Kidney (tissue), 22 donors: ENCODE data around the gene CXCL3. TPM values are rescaled to one million over a fixed set of nuclear protein-coding genes. Genes with fewer than 3 reads are reported as not detected.

Experiments
- DNase-seq, 5 donors: peaks; one replicate each; pipeline ENCODE4 v3.0.0-alpha.2; 2013 to 2020
- FAIRE-seq: peaks from 2 replicates; lab custom pipeline; 2012; peaks lifted over from hg19 to GRCh38; lab: Jason Lieb, UNC
- H3K27ac ChIP-seq, 2 donors: one replicate each; pipeline ENCODE4 v1.7.0; 2013; ENCODE audit warnings: low read depth in 2 of 2, low read length in 2 of 2, inconsistent platforms in 1 of 2
- H3K27me3 ChIP-seq: one replicate; pipeline ENCODE4 v1.7.1; 2013; ENCODE audit warnings: low read length, inconsistent platforms; ENCODE audit not compliant: control insufficient read depth, insufficient read depth
- H3K36me3 ChIP-seq, 3 donors: one replicate each; pipeline versions ENCODE4 v1.7.0 to v1.7.1; 2013; ENCODE audit warnings: low read length in 3 of 3, control low read depth in 1 of 3, inconsistent platforms in 1 of 3; ENCODE audit not compliant: insufficient read depth in 3 of 3, control insufficient read depth in 2 of 3
- H3K4me1 ChIP-seq, 3 donors: one replicate each; pipeline versions ENCODE4 v1.7.0 to v1.7.1; 2013; ENCODE audit warnings: low read length in 3 of 3, inconsistent platforms in 1 of 3, low read depth in 1 of 3; ENCODE audit not compliant: control insufficient read depth in 2 of 3, insufficient read depth in 2 of 3
- H3K4me3 ChIP-seq, 3 donors: one replicate each; pipeline versions ENCODE4 v1.7.0 to v1.8.1; 2013; ENCODE audit warnings: low read length in 3 of 3, control low read depth in 1 of 3, inconsistent platforms in 1 of 3
- H3K9ac ChIP-seq, 3 donors: one replicate each; pipeline versions ENCODE4 v1.7.0 to v1.7.1; 2013; ENCODE audit warnings: low read length in 3 of 3, control low read depth in 1 of 3, inconsistent platforms in 1 of 3
- H3K9me3 ChIP-seq, 3 donors: one replicate each; pipeline versions ENCODE4 v1.7.0 to v1.7.1; 2013; ENCODE audit warnings: low read length in 3 of 3, control low read depth in 1 of 3, inconsistent platforms in 1 of 3; ENCODE audit not compliant: control insufficient read depth in 2 of 3, insufficient read depth in 1 of 3
- intact Hi-C: fragments of 100-400 bp; cut with DNase I; formaldehyde crosslinking; loops from one replicate; pipeline ENCODE4 v1.11.1; 2022
- long read RNA-seq, 10 donors: library from polyadenylated mRNA in 1 of 10; unstranded in 1 of 10; transcript quantifications; one replicate each; pipeline ENCODE4 v2.0.0 and lab custom pipeline, GENCODE V29; 2021 to 2026
- polyA plus RNA-seq: library from polyadenylated mRNA; stranded (reverse); fragments of 350-450 nt; fragmentation: Illumina TruSeq; extraction: RNeasy Lipid Tissue Mini Kit (QIAGEN cat#74804); gene quantifications from one replicate; pipeline ENCODE4 v1.2.3, GENCODE V29; 2014; ENCODE audit warnings: low read depth, low replicate concordance; ENCODE audit not compliant: insufficient read depth
- total RNA-seq: library from RNA; stranded (reverse); fragmentation: NEBNext Ultra II Directional; extraction: Animal tissue kit (Norgen Biotek cat#: 25700); gene quantifications from one replicate; pipeline ENCODE4 v1.2.1, GENCODE V29; 2021
- TF ChIP-seq, protein P1 (sequence below): IDR thresholded peaks from 3 replicates; pipeline ENCODE4 v1.5.1; 2012; ENCODE audit warnings: mild to moderate bottlenecking, moderate library complexity, borderline replicate concordance; ENCODE audit not compliant: insufficient read depth; ENCODE audit errors: extremely low read depth
- donor health status: control.
- donor health status: control.
- donor health status: control.
- donor health status: control.
- donor health status: control.
- donor health status: DM: yes; HTN: yes; CAD: no.
- donor health status: Normal renal cell carcinoma (clear cell type).

The CXCL3 gene
- 2.8 TPM for total RNA-seq
- 0.97 TPM for polyA plus RNA-seq
- long read RNA-seq, donor 1: 0 reads
- long read RNA-seq, donor 2: 0 reads
- long read RNA-seq, donor 3: 0 reads
- long read RNA-seq, donor 4: 0 reads
- long read RNA-seq, donor 5: 0 reads
- long read RNA-seq, donor 6: 0 reads
- long read RNA-seq, donor 7: 0 reads
- long read RNA-seq, donor 8: 0 reads
- long read RNA-seq, donor 9: 0 reads
- long read RNA-seq, donor 10: 0 reads

- H3K9me3 ChIP-seq: no peaks in the 10 kb centered on the region
- TF ChIP-seq, protein P1, sequence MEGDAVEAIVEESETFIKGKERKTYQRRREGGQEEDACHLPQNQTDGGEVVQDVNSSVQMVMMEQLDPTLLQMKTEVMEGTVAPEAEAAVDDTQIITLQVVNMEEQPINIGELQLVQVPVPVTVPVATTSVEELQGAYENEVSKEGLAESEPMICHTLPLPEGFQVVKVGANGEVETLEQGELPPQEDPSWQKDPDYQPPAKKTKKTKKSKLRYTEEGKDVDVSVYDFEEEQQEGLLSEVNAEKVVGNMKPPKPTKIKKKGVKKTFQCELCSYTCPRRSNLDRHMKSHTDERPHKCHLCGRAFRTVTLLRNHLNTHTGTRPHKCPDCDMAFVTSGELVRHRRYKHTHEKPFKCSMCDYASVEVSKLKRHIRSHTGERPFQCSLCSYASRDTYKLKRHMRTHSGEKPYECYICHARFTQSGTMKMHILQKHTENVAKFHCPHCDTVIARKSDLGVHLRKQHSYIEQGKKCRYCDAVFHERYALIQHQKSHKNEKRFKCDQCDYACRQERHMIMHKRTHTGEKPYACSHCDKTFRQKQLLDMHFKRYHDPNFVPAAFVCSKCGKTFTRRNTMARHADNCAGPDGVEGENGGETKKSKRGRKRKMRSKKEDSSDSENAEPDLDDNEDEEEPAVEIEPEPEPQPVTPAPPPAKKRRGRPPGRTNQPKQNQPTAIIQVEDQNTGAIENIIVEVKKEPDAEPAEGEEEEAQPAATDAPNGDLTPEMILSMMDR: peak; percentile 17
- H3K9ac ChIP-seq: peak within 1 kb of the TSS; percentile 4 to 77 (median 75)
- no peaks in the 10 kb centered on the region for H3K36me3 ChIP-seq
- peak within 1 kb of the TSS; percentile 59 to 87 (median 86) for H3K4me3 ChIP-seq
- H3K27me3 ChIP-seq: no peaks in the 10 kb centered on the region
- H3K4me1 ChIP-seq: no peaks in the 10 kb centered on the region
- intact Hi-C loops: no loop called here
- no peak for FAIRE-seq
- H3K27ac ChIP-seq: peak within 1 kb of the TSS in 1 of 2 donors; percentile 20
- DNase-seq: peak; percentile 55 to 91 (median 65)
These were observed at the start of gene CXCL3 for GRCh38 chr4:74038425-74039314. Gene CXCL3 (minus strand): TSS chr4:74038689. CDS start chr4:74038611, 78 bp downstream.

DNA sequence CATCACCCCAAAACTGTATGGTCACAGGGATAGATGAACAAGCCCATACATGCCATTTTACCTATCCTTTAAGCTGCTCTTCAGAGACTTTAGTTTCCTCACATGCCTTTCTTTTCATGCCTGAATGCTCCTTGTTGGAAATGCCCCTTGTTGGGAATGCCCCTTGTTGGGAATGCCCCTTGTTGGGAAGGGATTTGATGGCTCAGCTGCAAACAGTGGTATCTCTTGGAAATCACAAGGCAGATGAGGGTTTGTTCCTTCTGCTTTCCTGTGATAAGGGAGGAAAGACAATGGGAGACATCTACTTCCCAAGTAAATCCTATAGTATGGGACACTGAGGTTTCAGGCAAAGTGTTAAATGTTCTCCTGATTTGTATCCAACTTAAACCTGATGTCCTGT is 49.0 kb upstream of the CXCL3 start:
- no peak for FAIRE-seq
- TF ChIP-seq, protein P1: no peak
- intact Hi-C loops: no loop called here

DNA sequence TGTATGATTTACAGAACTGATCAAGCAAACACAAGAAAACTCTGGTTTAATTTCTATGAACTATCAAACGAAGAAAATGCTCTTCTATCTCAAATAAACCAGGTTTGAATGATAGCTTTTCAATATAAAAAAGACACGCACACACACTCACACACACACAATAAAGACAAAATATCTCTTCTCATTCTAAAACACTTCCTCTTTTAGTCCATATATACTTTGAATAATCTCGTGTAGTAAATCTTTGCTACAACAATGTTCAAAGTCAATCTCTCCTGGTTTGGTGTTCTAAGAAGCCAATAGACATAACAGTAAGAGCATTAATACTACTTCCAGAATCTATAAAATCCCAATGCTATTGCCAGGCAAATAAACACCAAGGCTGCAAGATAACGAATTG is 47.2 kb upstream of the CXCL3 start:
- Histone ChIP-seq H3K9me3 (no peaks in the 10 kb centered on the region), H3K4me1 (no peaks in the 10 kb centered on the region), H3K4me3 (no peak overlapping the region), H3K36me3 (no peaks in the 10 kb centered on the region), H3K27me3 (no peaks in the 10 kb centered on the region), H3K9ac (no peak overlapping the region), H3K27ac (no peak overlapping the region)
- TF ChIP-seq, protein P1: no peak
- DNase-seq (no peak), FAIRE-seq (no peak)
- intact Hi-C loops: no loop called here

More for the DNA sequence above, 49.0 kb upstream of the CXCL3 start:
- no peak for DNase-seq
- H3K27me3 ChIP-seq: no peaks in the 10 kb centered on the region
- H3K36me3 ChIP-seq: no peaks in the 10 kb centered on the region
- no peaks in the 10 kb centered on the region for H3K4me1 ChIP-seq
- no peaks in the 10 kb centered on the region for H3K9me3 ChIP-seq
- H3K27ac ChIP-seq: no peak overlapping the region
- no peak overlapping the region for H3K4me3 ChIP-seq
- H3K9ac ChIP-seq: no peak overlapping the region
